Activated naive CD4-positive, alpha-beta T cell treated with anti-CD3 and anti-CD28 coated beads, Interleukin-2, amount 50 U/mL, for 72 hours (primary cell): ENCODE results near the gene FER. TPM values are rescaled to one million over a fixed set of nuclear protein-coding genes. Genes with fewer than 3 reads are reported as not detected.
"Not testable (repeated sequence)": the region's sequence is repeated elsewhere in the genome, so short reads cannot be mapped to it uniquely, and the experiment has no call there.

ENCODE experiments used
- ATAC-seq, 2 donors: fragments of 150-1000 bp; cut with Tn5 transposase; 2 replicates each; pipeline ENCODE4 v1.10.0; 2021; ENCODE audit warnings: mild to moderate bottlenecking in 2 of 2, moderate library complexity in 2 of 2
- DNase-seq, 2 donors: peaks; one replicate each; pipeline ENCODE4 v3.0.0; 2021 to 2022; ENCODE audit warnings: low spot score in 2 of 2
- H3K27ac Mint-ChIP-seq, 2 donors: one replicate each; pipeline ENCODE4 v1.8.0; 2022; ENCODE audit warnings: mild to moderate bottlenecking in 2 of 2, mixed read lengths in 2 of 2
- H3K36me3 Mint-ChIP-seq, 2 donors: one replicate each; pipeline ENCODE4 v1.8.0; 2022; ENCODE audit warnings: mixed read lengths in 2 of 2
- H3K9me3 Mint-ChIP-seq, 2 donors: one replicate each; pipeline ENCODE4 v1.8.0; 2022; ENCODE audit warnings: mixed read lengths in 2 of 2
- total RNA-seq, 2 donors: library from RNA; stranded (reverse); gene quantifications; one replicate each; pipeline ENCODE4 v1.2.3, GENCODE V29; 2022

The FER gene
- total RNA-seq, 2 donors from 2014 or later, result 7.8 to 9.8 TPM

- ATAC-seq, result no peak
Observed at GRCh38 chr5:109016300-109016699, 268.6 kb downstream of the FER start.

DNA sequence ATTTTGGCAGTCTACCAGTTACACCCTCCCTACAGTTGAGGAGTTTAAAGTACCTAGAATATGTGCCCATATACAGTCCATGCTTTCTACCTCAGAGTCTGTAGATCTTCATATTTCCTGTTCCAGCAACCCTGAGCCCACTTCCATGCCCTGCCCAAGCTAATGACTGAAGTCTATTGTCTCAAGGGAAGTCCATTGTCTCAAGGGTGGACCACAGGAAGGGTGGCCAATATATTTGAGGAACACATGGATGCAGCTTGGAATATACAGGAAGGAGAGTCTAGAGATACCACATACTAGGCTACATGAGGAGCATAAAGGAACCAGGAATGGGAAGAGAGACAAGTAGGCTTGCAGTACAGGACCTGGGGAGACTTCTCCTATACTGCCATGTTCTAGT, 274.4 kb downstream of the FER start:
- Mint-ChIP-seq H3K9me3 (peaks cover 0 to 4% of the 10 kb centered on the region in 2 donors), H3K27ac (peak overlapping the region in 1 of 2 donors; percentile 24), H3K36me3 (peaks cover 0 to 5% of the 10 kb centered on the region in 2 donors)
- no peak for ATAC-seq
- DNase-seq, result no peak

More at GRCh38 chr5:109016300-109016699, 268.6 kb downstream of the FER start:
- Mint-ChIP-seq H3K9me3 (peaks cover 0 to 4% of the 10 kb centered on the region in 2 donors), H3K27ac (no peak overlapping the region), H3K36me3 (no peaks in the 10 kb centered on the region)
- no peak for DNase-seq

DNA sequence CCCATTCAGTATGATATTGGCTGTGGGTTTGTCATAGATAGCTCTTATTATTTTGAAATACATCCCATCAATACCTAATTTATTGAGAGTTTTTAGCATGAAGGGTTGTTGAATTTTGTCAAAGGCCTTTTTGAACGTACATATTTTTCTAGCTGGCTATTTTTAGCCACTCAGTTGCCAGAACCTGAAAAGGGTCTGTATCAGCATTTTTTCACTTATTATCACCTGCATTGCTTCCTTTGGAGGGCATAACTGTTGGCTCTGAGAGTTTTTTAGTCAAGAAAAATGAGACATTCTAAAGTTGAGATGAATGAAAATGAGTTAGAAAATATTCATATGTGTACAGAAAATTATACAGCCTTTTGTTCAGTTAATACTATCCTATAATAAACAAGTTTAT, 278.0 kb downstream of the FER start:
- not testable (repeated sequence) for H3K36me3 Mint-ChIP-seq, H3K27ac Mint-ChIP-seq, H3K9me3 Mint-ChIP-seq, ATAC-seq, DNase-seq

GRCh38 chr5:109027983-109028607, 280.4 kb downstream of the FER start:
- no peak for ATAC-seq
- no peak overlapping the region for H3K27ac Mint-ChIP-seq
- H3K9me3 Mint-ChIP-seq, result peaks cover 0 to 4% of the 10 kb centered on the region in 2 donors
- no peak for DNase-seq
- H3K36me3 Mint-ChIP-seq, result peaks cover 0 to 5% of the 10 kb centered on the region in 2 donors

DNA sequence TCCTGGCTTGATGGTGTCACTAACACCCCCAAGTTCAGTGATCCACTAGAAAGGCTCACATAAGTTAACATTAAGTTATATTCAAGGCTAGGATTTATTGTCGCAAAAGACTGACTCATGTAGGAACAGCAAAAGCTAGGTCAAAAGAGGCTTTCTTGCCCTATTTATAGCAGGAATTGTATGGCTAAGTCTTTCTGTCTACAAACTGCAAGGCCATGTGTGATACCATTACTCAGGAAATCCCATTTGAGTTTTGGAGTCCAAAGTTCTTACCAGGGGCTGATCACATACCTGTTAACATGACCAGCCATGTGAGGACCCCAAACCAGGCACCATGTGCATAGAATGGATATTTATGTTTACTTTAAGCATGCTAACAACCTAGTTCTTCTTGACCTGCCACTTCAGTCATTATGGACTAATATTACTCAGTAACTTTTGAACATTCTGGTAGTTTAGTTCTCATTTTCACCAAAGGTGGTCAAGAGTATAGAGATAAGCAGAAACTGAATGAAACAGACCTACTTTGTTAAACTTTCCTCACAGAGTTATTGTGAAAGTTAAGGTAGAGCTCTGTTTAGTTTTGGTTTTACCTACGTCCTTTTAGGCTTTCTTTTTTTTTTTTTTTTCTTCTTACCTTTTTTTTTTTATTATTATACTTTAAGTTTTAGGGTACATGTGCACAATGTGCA, 281.1 kb downstream of the FER start:
- ATAC-seq (no peak), DNase-seq (no peak)
- Mint-ChIP-seq H3K36me3 (peaks cover 0 to 5% of the 10 kb centered on the region in 2 donors), H3K9me3 (peaks cover 0 to 4% of the 10 kb centered on the region in 2 donors), H3K27ac (no peak overlapping the region)

DNA sequence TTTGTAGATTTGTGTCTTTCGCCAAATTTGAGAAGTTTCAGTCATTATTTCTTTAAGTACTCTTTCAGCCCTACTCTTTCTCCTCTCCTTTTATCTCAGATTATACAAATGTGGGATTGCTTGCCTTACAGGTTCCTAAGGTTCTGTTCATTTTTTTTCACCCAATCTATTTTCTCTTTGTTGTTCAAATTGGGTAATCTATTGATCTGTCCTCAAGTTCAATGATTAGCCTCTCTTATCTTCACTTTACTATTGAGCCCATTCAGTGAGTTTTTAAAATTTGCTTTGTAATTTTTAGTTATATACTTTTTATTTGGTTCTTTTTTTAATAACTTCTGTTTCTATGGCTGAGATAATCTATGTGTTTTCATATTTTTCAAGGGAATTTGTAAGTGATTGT, 282.1 kb downstream of the FER start:
- Mint-ChIP-seq H3K27ac (no peak overlapping the region), H3K36me3 (no peaks in the 10 kb centered on the region), H3K9me3 (no peaks in the 10 kb centered on the region)
- DNase-seq (no peak), ATAC-seq (no peak)

DNA sequence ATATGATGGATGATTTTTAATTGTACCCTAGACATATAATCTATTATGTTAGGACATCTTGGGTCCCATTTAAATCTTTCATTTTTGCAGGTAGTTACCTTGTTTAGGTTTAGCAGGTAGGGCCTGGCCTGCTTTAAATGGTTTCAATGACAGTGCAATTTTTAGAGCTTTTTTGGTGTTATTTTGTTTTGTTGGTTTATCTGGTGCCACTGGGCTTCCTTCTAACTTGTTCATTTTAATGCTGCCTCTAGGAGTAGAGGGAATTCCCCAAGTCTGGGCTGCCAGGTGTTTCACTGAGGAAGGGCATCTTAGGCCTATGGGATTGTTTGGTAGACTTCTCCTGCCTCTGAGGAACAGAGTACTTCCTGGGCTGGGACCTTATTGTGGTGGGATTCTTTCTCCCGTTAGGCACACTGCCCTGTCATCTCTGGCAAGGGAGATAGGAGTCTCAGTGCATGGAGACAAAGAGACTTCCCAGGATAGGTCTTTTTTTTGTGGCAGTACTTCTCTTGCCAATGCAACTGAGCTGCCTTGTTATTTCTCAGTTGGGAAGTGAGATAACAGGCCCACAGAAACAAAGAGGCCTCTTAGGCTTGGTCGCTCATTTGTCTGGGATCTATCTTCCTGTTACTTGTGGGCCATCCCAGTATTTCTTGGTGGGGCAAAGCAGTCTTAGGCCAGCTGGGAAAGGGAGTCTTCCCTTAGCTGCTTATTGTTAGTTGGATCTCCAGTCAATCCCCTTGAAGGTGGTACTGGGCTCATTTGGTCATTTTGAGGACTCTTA, 282.9 kb downstream of the FER start:
- Mint-ChIP-seq H3K27ac (no peak overlapping the region), H3K9me3 (no peaks in the 10 kb centered on the region), H3K36me3 (no peaks in the 10 kb centered on the region)
- DNase-seq, result no peak
- no peak for ATAC-seq

DNA sequence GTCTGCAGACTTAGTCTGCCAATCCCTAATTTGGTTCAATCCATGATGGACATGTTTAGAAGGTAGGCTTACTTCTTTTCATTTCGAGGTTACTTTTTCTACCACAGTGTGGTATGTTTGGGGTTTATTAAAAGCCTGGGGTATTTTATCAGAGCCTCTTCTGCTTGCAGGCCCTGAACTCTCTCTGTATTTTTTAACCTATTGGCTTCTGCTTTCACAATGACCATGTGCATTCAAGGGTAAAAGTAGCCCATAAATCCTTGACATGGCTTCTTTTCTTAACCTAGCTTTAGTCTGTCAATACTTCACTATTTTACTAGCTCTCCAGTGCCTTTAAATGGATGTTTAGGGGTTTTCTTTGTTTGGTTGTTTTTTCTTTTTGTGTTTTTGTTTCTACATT, 286.6 kb downstream of the FER start:
- DNase-seq, result no peak
- Mint-ChIP-seq H3K36me3 (no peaks in the 10 kb centered on the region), H3K9me3 (no peaks in the 10 kb centered on the region), H3K27ac (no peak overlapping the region)
- ATAC-seq, result no peak

GRCh38 chr5:109035436-109035835, 287.7 kb downstream of the FER start:
- no peak for ATAC-seq

GRCh38 chr5:109038209-109038840, 290.6 kb downstream of the FER start:
- Mint-ChIP-seq H3K9me3 (no peaks in the 10 kb centered on the region), H3K36me3 (no peaks in the 10 kb centered on the region), H3K27ac (no peak overlapping the region)
- no peak for ATAC-seq
- no peak for DNase-seq

More at GRCh38 chr5:109035436-109035835, 287.7 kb downstream of the FER start:
- Mint-ChIP-seq H3K36me3 (no peaks in the 10 kb centered on the region), H3K27ac (no peak overlapping the region), H3K9me3 (no peaks in the 10 kb centered on the region)
- DNase-seq, result no peak

DNA sequence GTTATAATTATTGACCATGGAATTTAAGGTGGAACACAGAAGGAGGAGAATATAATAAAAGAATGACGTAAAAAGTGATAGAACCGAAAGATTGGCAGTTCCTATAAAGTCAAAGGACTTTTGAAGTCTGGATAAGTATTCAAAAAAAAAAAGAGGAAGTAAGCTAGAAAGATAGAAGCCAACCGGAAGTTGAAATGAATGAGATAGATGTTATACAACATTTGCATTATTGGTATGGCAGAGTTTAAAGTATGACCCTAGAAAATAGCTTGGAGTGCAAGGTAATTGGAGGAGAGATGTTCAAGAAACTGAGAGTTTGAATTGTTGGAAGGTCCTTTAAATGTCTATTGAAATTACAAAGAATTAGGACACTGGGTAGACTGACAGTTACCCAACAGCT, 293.6 kb downstream of the FER start:
- Mint-ChIP-seq H3K36me3 (no peaks in the 10 kb centered on the region), H3K9me3 (no peaks in the 10 kb centered on the region), H3K27ac (no peak overlapping the region)
- ATAC-seq, result no peak
- DNase-seq, result no peak

GRCh38 chr5:109045710-109046109, 298.0 kb downstream of the FER start:
- H3K36me3 Mint-ChIP-seq, result no peaks in the 10 kb centered on the region
- H3K9me3 Mint-ChIP-seq, result no peaks in the 10 kb centered on the region

GRCh38 chr5:109049565-109049964, 301.9 kb downstream of the FER start:
- peaks cover 4 to 16% of the 10 kb centered on the region in 2 donors for H3K36me3 Mint-ChIP-seq
- ATAC-seq (no peak), DNase-seq (no peak)
- no peaks in the 10 kb centered on the region for H3K9me3 Mint-ChIP-seq
- no peak overlapping the region for H3K27ac Mint-ChIP-seq

More at GRCh38 chr5:109045710-109046109, 298.0 kb downstream of the FER start:
- no peak overlapping the region for H3K27ac Mint-ChIP-seq
- ATAC-seq (no peak), DNase-seq (no peak)

DNA sequence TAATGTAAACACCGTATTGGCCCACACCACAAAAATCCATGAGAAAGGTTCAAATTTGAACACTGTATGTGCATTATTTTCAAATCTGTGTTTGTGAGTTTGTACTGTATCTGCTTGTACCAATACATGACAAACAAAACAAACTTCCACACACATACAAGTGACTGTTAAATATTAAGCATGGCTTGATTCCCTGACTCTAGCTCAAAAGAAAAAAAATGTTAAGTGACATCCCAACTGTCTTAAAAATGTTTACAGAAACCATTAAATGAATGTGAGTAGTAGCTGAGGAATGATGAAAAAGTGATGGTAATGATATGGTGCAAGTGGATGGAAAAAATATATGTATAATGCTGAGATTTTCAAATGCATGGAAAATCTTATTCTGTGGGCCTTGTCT, 302.6 kb downstream of the FER start:
- H3K27ac Mint-ChIP-seq, H3K9me3 Mint-ChIP-seq, DNase-seq, ATAC-seq: not testable (repeated sequence)
- H3K36me3 Mint-ChIP-seq, result peaks cover 4 to 16% of the 10 kb centered on the region in 2 donors

- H3K9me3 Mint-ChIP-seq, H3K27ac Mint-ChIP-seq, DNase-seq, ATAC-seq: not testable (repeated sequence)
- H3K36me3 Mint-ChIP-seq, result peaks cover 4 to 16% of the 10 kb centered on the region in 2 donors
Observed at GRCh38 chr5:109052216-109052615, 304.5 kb downstream of the FER start.

DNA sequence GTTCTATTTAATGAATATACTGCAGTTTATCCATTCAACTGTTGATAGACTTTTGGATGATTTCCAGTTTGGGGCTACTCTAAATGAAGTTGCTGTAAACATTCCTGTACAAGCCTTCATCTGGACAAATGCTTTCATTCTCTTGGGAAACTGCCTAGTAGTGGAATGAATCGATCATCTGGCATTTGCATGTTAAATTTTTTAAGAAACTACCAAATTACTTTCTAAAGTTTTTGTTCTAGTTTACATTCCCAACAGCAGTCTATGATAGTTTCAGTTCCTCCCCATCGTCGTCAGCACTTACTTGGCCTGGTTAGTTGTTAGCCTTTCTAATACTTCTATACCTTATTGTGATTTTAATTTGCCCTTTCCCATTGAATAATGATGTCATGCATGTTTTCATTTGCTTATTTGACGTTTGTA, 306.3 kb downstream of the FER start:
- ATAC-seq (no peak), DNase-seq (no peak)
- no peaks in the 10 kb centered on the region for H3K9me3 Mint-ChIP-seq
- peaks cover 4 to 16% of the 10 kb centered on the region in 2 donors for H3K36me3 Mint-ChIP-seq
- H3K27ac Mint-ChIP-seq, result no peak overlapping the region
